Suppressor macrophage (primary cell): ENCODE data around the gene NOL6.
"Not testable (repeated sequence)": the region's sequence is repeated elsewhere in the genome, so short reads cannot be mapped to it uniquely, and the experiment has no call there.

Experiments used
- DNase-seq, 4 experiments: peaks; one replicate each; pipeline ENCODE4 v3.0.0-alpha.2; 2020 to 2022

The NOL6 gene

GRCh38 chr9:33472171-33472880, 1.4 kb downstream of the NOL6 start:
- no peak for DNase-seq

- no peak for DNase-seq
Observed at GRCh38 chr9:33471361-33471760, 2.4 kb downstream of the NOL6 start.

- no peak for DNase-seq
Observed at GRCh38 chr9:33469891-33470290, 3.8 kb downstream of the NOL6 start.

- DNase-seq: no peak
Observed at GRCh38 chr9:33468797-33469621, 4.7 kb downstream of the NOL6 start.

DNA sequence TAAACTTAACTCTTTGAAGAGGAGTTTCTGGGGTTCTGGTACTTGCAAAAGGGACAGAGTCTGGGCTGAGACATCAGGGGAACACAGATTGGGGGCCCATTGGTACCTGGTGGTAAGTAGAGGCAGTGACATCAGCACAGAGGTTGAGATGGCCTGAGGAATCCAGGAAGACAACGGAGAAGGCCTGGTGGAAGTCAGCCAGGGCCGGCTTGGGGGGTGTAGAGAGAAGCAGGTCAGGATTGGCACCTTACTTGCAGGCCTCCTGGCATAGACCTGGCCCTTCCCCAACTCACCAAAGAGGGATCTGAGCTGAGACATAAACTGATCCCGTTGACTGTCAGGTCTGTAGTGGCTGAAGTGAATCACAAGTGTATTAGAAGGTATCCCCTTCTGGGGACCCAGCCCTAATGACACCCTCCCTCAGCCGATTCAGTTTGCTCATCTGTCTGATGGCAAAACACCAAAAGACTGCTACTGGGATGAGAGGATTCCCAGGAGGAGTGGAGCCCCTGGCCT, 5.5 kb downstream of the NOL6 start:
- no peak for DNase-seq

- no peak for DNase-seq
Observed at GRCh38 chr9:33467526-33467925, 6.2 kb downstream of the NOL6 start.

- peak; percentile 52 to 76 (median 64) for DNase-seq
Observed at GRCh38 chr9:33466565-33467495, 6.9 kb downstream of the NOL6 start.

DNA sequence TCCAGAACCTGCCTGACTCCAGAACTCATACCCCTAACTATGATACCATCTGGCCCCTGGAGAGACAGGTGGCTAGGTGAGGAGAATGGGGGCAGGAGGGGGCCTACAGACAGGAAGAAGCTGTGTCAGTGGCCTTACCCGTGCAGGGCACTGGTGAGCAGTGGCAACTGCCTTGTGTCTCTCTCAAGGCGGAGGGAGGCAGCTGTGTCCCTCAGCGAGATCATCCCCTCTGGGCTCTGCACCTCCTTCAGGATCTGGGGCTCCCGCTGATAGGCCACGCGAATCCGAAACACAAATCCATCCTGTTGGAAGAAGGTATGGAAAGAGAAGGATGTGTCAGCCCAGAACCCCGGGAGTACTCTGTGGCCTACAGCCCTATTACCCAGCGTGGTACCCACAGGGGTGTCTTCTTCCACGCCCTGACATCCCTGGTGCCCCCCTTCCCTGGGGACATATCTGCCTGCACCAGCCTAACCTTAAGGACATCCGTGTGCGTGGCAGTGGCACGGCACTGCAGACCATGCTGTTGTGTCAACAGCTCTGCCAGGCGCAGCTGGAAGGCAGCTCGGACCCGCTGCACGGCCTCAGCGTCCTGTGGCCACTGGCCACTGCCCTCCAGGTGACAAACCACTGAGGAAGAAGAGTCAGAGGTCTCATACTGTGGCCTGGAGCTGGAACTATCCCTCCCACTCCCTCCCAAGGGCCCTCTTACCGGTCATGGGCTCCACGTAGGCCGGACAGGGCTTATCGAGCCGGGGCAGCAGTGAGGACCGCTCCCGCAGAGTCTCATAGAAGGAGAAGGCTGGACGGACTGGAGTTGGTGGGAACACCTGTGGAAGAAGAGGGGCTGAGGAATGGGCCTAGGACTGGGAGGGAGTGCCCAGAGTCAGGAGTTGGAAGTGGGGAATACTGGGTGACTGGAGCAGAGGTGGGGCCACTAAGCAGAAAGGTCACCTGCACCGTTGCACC, 7.8 kb downstream of the NOL6 start:
- DNase-seq: no peak

GRCh38 chr9:33465096-33465495, 8.6 kb downstream of the NOL6 start:
- no peak for DNase-seq

DNA sequence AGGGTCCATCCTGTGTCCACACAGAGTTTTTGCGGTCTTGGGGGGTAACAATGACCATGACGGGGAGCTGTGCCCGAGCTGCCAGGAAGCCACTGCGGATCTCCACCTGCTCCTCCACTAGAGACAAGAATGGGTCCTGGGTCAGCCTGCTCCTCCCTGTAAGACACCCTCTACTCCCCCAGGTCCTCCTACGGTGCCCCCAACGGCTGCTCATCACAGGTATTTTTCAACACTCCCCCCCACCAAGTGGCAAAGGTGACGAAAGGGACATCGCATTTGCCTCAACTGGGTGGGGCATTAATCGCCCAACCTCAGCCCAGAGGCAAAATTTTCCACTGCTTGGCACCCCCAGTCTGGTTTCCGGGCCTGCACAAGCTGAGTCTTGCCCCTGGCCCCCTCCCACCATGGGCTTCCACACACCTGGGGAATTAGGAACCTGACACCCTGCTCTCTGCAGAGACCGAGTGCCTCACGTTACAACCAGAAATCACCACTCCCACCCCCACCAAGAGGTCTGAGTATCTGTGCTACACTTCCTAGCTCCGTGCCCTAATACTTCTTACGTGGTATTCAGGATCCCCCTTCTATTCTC, 9.6 kb downstream of the NOL6 start:
- DNase-seq: no peak

DNA sequence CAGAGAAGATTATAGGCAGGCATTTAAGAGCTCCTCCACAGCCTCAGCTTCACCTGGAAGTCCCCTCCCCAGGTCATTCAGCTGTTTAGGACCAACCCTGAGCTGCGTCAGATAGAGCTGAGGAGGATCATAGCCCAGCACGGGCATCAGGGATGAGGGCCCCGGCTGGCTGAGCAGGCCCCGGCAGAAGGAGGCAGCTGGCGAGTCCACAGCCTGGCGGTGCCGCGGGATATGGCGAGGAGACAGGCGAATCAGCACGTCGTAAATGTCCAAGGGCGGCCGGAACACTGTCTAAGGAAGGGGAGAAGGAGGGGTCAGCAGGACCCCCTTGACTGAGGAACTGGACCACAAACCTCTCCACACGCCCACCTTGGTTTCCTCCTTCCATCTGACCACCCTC, 10.6 kb downstream of the NOL6 start:
- no peak for DNase-seq

GRCh38 chr9:33461492-33461891, 12.2 kb downstream of the NOL6 start:
- no peak for DNase-seq

DNA sequence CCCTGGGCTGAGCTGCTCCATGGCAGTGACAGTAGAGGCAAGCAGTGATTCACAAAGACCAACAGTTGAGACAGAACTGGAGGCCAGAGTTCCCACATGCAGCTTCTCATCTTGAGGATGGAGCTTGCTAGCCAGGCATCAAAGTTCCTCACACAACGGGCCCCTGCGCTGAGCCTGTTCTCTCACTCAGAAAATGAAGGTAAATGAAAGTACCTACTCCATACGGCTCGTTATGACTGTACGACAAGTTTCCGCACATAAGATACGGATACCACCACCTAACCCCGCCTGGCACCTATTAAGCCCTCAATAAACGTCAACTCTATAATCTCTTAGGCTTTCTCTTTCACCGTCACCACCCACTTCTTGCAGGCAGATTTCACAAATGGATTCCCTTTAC, 12.9 kb downstream of the NOL6 start:
- DNase-seq: no peak

GRCh38 chr9:33459115-33459514, 14.6 kb downstream of the NOL6 start:
- no peak for DNase-seq

DNA sequence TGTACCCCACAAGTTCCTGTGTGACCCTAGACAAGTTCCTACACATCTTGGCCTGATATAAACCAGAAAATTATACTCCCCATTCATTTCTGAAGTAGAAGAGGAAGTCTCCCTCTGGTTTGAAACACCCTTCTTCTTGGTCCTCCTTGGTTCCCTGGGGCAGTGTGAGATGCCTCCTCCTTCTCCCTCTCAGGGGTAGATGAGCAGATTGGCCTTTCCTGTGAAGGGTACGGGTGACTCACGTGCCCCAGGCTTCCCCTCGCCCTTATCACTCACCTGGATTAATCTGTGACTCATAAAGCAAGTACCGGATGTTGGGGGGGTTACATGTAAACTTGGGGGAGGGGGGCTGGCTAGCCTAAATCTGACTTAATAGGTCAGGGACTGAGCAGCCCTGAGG, 15.3 kb downstream of the NOL6 start:
- no peak for DNase-seq

DNA sequence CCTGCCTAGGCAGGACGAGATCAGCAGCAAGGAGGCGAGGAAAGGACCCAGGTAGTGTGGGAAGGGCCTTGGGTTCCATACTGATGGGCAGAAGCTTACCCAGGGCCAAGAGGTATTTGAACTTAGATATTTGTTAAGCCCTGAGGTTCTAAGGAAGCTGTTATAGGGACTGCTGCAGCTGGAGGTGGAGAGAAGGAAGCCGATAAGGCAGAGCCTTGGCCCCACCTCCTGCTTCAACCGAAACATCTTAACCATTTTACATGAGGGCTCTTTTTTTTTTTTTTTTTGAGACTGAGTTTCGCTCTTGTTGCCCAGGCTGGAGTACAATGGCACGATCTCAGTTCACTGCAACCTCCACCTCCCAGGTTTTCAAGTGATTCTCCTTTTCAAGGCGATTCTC, 17.8 kb downstream of the NOL6 start:
- no peak for DNase-seq

DNA sequence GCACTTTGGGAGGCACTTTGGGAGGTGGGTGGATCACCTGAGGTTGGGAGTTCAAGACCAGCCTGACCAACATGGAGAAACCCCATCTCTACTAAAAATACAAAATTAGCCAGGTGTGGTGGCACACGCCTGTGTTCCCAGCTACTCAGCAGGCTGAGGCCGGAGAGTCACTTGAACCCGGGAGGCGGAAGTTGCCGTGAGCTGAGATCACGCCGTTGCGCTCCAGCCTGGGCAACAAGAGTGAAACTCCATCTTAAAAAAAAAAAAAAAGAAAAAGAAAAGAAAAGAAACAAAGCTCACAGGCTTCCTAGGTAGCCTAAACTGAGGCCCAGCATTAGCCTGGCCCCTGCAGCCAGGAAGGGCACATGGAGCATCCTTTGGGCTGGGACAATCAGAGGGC, 18.3 kb downstream of the NOL6 start:
- not testable (repeated sequence) for DNase-seq

- not testable (repeated sequence) for DNase-seq
Observed at GRCh38 chr9:33454661-33455026, 19.1 kb downstream of the NOL6 start.

DNA sequence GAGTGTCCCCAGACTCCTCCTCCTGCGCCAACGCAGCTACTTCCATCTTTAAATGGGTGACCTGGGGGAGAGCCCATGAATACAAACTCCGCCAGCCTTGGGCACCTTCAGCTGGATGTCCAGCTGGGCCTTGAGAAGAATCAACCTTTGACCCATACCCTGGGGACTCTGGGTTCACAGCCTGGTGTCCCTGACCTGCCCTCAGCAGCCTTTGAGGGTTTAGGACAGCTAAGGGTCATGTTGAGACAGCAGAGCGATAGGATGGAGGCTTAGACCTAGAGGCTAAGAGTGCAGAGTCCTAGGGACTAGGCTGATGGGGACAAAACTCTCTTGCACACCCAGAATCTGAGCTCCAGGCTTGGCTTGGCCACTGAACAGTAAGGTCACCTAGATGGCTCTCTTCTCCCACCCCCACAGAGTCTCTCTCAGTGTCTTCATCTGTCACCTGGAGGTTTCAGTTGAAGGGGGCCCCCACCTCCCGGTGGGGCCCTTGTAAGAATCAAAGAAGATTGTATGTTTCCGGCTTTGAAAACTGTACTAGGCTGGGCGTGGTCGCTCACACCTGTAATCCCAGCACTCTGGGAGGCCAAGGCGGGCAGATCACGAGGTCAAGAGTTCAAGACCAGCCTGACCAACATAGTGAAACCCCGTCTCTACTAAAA, 19.6 kb downstream of the NOL6 start:
- no peak for DNase-seq

DNA sequence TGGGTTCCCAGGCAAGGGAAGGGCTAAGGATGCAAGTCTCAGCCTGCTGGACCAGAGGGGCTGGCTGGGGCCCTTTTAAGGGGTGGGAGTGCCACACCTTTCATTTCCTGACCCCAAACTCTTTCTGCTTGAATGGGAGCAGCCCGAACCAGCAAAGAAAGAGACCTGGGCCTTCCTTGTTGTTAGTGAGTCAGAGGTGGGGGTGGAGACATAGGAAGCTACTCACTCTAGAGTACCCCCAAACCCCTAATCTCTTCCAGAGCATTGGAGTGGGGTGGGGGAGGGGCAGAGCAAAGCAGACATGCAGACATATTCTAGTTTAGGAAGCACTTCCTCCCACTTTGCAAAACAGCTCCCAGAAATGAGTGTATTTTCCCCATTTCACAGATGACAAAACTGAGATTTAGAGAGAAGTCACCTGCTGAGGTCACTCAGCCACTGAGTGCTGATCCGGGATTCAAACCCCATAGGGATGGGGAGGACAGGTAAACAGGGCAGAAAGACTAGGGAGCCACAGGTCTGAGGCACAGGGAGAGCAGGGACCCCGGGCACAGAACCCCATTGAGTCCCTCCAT, 20.4 kb downstream of the NOL6 start:
- no peak for DNase-seq
